T-helper 9 cell (primary cell): ENCODE results near the gene POMT1.
"Not testable (repeated sequence)": the region's sequence is repeated elsewhere in the genome, so short reads cannot be mapped to it uniquely, and the experiment has no call there.

Experiments
- DNase-seq: peaks from one replicate; pipeline ENCODE4 v3.0.0-alpha.2; 2020

Gene POMT1

DNA sequence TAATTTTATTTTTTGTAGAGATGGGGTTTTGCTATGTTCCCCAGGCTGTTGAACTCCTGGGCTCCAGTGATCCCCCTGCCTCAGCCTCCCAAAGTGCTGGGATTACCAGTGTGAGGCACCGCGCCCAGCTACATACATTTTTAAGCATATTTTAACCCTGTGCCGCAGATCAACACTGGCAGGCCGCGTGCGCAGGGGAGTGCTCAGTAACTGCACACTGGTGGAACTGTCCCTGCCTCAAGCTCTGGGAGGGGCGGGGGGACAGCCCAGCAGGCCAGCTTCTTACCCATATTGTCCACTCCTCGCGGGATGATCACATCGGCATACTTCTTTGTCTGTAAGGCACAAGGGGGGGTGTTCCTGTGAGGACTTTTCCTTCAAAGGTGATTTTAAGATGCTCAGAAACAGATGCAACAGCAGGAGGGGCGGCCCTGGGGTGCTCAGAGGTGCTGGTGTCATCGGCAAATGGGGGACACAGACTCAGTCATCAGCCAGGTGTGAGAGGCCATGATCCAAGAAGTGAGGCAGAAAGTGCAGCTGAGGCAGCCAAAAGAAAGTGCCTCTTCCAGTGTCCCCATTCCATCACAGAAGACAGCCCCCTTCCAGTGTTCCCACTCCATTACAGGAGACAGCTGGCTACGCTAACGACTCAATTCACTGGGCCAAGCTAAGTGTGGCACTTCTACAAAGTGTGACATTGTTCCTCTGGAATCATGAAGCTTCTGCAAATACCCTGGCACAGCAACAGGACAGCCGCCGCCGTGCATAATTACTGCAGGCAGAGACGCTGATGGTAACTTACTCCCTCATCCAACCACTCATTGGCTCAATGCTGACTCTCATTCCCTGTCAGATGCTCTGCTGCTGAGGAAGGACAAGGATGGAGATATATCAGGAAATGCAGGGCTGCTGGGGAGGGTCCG is 23.2 kb downstream of the POMT1 start:
- no peak for DNase-seq

DNA sequence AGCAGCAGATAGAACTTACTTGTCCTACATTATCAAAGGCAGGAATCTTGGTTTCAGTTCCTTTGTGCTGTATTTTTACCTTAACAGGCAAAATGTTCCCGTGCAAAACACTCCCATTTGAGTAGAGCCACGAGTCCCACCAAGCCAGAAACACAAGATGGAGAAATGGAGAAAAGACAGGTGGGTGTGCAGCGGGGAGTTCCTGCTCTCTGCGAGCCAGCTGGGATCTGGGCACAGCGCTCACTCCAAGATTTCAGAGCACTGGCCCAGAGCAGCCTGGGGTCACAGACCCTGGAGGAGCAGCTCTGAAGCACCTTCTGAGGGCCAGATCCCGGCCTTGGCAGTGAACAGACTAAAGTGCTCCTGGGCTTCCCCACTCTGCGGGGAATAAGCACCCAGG is 25.5 kb downstream of the POMT1 start:
- DNase-seq, result no peak

DNA sequence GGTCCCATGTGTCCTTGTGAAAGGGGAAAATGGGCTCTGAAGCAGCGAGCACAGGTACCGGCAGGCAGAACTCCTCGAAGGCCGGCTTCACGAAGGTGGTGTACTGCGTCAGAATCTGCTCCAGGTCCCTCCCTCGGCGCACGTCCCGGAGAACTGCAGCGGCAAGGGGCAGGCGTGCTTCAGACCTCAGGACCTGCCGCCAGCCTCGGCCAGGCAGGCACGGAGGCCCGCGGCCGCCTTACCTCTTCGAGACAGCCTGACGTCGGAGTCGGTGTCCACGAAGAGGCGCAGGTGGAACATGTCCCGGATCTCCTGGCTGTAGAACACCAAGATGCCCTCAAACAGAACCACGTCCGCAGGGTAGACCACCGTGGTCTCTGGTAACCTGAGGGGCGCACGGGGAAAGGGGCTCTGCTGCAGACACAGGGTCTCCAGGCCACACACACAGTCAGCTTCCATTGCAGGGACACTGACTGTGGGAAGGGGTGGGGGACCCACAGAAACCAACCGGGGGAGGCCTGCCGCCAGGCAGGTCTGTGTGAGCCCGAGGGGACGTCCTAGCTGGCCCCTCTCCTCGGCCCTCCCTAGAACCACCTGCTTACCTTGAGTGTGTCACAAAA is 26.3 kb downstream of the POMT1 start:
- no peak for DNase-seq

DNA sequence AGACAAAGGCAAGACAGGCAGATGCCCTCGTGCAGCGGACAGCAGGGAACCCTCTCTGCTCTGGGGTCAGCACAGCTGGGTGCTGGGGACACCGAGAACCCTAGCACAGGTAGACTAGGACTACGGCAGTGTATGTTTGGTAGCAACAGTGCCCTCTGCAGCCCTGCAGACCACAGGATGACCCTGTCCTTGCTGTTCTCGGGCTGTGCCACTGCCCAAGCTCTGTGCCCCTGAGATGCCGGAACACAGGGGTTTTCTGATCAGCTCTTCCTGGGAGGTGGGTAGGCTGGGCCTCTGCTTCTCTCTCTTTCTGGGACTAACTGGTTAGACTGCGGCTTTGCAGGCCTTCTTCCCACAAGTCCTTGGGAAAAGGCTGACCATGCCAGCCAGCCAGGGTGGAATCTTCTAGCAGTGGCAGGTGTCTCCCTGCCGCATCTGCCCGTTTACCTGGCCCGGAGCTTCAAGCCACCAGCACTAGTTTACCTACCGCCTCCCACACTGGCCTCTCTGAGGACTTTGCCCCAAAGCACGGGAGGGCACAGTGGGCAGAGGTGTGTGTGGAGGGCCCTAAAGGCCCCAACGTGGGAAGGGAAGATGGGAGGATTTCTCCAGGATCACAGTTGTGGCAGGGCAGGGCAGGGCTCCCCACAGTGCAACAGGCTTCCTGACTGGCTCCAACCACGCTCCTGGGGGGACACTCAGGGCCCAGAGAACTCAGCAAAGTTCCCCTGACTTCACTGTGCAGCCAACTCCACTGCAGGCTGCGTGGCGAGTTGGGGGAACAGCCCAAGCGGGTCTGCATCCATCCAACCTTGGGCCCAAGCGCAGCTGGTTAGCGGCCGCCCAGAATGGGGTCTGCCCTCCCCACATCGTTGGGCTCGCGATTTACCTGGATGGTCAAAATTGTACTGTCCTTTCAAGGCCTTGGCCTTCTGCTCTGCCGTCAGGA is 27.2 kb downstream of the POMT1 start:
- DNase-seq, result no peak

DNA sequence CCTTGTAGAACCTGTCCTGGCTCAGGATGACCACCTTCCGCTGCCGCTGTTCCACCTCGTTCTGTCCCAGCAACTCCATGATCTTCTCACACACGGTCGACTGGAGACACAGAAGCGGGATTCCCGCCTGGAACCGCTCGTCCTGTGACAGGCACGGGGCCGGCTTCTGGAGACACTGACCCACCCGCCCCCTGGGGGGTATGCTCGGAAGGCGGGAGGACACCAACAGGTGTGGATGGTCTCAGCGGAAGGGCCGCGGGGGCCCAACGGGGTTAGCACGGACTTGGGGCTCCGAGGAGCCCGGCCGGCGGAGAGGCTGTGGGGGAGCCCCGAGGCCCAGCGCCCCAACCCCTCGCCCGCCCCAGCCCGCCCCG is 27.8 kb downstream of the POMT1 start:
- DNase-seq, result no peak

DNA sequence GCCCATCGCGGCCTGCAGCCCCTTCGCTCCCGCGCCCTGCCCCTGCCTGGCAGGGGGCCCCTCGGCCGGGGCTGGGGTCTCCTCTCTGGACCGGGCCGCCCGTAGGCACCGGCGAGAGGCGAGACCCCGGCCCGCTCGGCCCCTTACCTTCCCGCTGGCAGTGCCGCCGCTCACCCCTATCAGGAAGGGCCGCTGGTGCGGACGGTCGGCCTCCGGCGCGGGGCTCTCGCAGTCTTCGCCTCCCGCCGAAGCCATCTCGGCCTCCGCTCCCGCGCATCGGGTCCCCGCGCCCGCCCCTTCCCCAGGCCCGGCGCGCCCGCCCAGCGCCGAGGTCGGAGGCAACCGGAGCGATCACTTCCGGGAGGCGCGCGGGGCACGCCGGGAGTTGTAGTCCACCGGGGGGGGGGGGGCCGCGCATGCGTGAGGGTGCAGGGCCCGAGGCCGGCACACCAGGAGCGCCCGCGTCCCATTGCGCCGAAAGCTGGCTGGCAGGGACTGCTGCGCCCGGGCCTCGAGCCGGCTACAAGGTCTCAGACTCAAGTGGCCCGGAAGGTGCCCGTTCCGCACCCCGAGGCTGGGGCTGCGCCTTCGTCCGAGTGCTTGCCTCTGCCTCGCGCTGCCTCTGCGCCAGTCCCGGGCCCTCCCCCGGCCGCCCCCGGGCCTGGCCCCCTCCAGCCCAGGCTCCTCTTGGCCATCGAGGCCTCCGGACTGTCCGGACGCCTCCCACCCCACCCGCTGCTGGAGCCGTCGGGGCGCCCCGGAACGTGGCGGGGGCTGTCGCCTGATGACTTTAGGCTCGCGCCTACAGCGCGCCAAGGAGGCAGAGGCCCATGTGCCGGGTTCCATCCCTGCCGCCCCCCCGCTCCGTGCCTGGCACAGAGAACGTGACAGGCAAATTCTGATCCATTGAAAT is 28.5 kb downstream of the POMT1 start, which contains the start of gene UCK1:
Gene UCK1 (minus strand): TSS at position 344 of the 913 bp plus-strand sequence. CDS start 89 bp downstream, at position 255.
- DNase-seq, result peak; percentile 70

DNA sequence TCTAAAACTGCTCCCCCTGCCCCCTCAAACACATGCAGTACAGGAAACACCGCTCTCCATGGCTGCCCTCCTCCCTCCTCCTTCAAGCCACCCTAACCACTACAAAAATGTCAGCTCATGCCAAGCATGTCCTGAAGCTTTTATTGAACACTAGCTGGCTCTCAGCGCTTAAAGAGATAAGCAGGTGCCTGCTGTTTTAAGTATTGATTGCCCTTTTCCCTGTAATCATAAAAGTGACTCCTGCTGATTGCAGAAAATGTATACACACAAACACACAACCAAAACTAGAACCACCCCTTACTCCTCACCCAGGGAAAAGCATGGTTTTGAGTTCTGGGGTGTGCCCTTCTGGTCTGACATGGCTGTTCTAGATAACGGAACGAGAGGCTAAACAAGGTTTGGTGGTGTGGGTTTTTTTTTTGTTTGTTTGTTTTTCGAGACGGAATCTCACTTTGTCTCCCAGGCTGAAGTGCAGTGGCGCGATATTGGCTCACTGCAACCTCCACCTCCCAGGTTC is 32.1 kb downstream of the POMT1 start:
- no peak for DNase-seq

DNA sequence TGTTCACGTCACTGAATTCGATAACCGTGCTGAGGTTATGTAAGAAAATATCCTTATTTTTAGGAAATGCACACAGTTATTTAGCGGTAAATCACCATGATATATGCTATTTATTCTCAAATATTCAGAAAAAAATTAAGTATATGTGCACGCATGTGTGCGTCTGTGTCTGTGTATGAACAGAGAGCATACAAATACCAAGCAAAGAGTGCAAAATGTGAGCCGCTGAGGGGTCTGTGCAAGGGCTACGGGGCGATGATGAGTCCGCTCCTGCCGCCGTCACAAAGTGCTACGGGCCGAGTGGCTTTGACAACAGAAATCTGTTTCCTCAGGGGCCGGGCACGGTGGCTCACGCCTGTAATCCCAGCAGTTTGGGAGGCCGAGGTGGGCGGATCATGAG is 35.2 kb downstream of the POMT1 start:
- no peak for DNase-seq

DNA sequence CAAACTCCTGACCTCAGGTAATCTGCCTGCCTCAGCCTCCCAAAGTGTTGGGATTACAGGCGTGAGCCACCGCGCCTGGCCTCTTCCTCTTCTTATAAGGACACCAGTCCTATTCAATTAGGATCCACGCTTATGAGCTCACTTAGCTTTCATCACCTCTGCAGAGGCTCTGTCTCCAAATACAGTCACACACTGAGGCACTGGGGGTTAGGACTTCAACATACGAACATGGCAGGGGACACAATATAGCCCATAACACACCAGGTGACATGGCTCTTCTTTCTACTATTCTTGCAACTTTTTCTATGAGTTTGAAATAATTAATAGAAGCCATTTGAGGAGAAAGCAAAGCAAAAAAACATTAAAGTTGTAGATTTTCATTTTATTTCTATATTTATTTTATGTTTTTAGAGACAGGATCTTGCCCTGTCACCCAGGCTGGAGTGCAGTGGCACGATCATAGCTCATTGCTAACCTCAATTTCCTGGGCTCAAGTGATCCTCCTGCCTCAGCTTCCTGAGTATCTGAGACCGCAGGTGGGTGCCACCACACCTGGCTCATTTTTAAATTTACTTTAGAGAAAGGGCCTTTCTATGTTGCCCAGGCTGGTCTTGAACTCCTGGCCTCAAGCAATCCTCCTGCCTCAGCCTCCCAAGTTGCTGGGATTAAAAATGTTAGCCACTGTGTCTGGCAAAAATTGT is 36.7 kb downstream of the POMT1 start:
- no peak for DNase-seq

DNA sequence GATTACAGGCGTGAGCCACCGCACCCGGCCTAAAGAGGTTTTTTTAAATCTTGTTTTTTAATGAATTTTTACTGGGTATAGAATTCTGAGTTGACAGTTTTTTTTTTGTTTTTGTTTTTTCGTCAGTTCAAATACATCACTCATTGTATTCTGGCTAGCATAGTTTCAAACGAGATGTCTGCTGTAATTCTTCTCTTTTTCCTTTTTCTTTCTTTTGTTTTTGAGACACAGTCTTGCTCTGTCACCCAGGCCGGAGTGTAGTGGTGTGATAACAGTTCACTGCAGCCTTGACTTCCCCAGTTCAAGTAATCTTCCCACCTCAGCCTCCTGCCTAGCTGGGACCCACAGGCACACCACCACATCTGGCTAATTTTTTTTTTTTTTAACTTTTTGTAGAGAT is 40.4 kb downstream of the POMT1 start:
- DNase-seq, result no peak

DNA sequence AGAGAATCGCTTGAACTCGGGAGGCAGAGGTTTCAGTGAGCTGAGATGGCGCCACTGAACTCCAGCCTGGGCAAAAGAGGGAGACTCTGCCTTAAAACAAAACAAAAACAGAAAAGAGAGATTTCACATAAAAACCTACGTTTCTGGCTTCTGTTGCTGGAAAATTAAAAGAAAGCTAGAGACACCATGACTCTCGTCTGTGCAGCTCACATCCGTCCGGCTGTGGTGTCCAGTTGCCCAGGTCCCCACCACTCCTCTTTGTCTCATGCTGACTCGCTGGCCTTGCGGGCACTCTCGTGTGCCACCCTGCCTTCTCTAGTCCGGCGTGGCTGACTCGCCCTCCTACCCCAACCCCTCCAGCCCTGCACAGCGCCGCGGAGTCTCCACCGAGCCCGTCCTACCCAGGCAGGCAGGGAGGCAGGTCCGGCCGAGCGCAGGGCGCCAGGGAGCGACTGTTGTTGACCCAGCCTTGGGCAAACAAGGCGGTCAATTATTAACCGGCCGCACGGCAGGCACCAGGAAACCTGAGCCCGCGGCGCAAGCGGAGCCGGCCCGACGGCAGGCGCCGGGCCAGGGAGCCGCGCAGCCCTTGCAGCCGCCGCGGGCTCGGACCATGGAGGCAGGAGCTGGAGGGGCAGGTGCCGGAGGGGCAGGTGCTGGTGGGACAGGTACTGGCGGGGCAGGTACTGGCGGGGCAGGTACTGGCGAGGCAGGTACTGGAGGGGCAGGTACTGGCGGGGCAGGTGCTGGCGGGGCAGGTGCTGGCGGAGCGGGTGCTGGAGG is 42.5 kb downstream of the POMT1 start, which contains the start of gene PRRT1B:
Gene PRRT1B (plus strand): TSS at position 521 of the 783 bp plus-strand sequence. CDS start 93 bp downstream, at position 614.
- DNase-seq, result no peak

DNA sequence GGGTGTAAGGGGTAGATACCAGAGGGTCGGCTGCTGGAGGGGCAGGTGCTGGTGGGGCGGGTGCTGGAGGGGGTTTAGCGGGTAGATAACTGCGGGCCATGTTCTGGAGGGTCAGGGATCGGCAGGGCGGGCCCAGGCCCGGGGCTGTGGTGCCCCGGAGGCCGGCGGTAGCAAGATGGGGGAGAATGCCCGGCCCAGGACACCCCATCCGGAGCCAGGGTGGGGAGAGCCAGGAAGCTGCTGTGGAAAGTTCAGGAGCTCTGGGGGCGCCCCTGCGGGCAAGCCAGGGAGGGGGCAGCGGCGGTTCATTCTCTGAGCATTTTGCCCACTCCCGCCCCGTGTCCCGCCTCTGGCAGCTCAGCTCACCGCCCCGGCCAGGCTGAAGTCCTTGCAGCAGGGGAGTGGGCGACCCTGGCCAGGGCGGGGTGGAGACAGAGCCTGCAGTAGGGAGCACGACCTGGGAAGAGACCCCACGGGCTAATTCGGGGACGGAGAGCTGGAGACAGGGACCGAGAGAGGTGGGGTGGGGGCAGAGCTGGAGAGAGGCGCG is 43.1 kb downstream of the POMT1 start:
- DNase-seq, result no peak

DNA sequence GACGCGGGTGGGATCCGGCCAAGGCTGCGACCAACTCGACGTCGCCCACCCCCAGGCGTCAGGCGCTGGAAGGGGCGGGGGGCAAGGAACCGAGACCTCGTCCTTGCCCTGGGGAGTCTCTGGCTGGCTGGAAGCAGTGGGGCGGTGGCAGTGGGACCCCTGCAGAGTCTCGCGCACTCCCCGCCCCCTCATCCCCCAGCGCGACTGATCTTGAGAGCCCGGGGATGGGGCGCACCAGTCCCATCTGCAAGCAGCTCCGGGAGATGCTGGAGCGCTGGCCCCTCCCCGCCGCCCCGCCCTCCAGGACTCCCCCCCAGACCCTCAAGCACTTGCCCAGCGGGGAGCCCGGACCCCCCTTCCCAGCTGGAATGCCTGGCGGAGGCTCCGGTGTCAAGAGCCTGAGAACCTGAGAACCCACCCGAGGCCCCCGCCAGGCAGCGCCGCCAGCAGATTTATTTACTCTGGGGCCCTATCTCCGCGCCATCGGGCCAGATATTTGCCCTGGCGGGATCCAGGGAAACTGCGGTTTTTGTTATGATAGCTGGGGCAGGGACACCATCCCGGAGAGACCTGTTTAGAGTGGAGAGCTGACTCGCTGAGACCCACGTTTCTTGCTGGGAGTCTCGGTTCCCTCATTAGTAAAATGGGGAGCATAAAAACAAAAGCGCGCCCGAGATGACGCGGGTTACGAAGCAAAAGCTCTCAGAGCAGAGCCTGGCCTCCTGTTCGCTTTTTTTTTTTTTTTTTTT is 43.8 kb downstream of the POMT1 start:
- no peak for DNase-seq

DNA sequence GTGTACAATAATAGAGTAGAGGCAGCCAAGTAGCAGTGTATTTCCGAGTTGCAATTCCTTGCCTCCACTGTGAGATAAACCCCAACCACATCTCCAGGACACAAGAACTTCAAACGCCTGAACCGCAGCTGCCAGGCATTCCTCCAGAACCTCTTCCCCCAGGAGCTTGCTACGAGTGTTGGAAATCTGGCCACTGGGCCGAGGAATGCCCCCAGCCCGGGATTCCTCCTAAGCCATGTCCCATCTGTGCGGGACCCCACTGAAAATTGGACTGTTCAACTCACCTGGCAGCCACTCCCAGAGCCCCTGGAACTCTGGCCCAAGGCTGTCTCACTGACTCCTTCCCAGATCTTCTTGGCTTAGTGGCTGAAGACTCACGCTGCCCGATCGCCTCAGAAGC is 46.5 kb downstream of the POMT1 start:
- not testable (repeated sequence) for DNase-seq

DNA sequence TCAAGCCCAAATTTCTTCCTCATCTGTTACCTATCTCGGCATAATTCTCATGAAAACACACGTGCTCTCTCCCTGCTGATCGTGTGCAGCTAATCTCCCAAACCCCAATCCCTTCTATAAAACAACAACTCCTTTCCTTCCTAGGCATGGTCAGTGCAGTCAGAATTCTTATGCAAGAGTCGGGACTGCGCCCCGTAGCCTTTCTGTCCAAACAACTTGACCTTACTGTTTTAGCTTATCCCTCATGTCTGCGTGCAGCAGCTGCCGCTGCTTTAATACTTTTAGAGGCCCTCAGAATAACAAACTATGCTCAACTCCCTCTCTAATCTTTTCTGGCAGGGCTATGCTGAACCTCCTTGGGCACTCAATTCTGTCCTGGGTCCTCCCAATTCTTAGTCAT is 47.7 kb downstream of the POMT1 start:
- not testable (repeated sequence) for DNase-seq

DNA sequence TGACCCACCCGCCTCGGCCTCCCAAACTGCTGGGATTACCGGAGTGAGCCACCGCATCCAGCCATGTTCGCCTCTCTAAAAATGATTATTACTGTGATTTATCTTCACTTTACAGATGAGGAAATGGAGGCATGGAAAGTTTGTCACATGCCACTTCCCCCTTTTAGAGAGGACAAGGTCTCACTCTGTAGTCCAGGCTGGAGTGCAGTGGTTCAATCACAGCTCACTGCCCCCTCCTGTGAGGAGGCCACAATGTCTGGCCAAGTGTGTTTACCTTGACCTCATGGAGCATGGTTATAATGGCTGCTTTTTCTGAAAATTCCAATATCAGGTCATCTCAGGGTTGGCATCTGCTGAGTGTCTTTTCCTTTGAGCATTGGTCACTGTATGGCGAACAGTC is 49.3 kb downstream of the POMT1 start:
- no peak for DNase-seq

DNA sequence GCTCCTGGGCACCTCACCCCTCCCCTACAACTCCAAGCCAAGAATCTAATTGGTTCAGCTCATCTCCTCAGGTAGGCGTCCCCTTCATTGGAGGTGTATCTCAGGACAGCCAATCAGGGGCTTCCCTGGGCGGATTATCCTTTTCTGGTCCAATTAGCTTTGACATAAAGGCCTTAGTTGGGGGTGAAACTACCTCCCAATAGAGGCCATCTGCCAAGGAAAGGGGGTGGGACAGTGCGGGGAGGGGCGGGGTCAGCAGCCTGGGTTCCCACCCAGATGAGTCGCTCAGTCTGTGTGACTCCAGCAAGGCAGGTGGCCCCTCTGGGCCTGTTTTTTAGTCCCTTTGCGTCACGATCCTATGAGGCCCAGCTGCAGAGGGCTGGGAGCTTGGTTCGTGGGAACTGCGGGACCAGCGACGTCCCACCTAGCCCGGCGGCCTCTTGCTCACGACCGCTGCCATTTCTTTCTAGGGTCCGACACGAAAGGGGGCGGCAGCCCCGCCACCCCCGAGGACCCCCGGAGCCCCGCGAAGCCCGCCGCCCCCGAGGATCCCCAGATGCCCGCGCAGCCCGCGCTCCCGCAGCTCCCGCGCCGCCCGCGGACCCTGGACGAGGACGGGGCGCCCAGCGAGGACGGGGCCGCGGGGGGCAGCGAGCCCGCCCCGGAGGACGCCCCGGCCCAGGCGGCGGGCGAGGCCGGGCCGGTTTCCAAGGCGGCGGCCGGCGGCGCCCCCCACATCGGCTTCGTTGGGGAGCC is 51.5 kb downstream of the POMT1 start:
- no peak for DNase-seq

DNA sequence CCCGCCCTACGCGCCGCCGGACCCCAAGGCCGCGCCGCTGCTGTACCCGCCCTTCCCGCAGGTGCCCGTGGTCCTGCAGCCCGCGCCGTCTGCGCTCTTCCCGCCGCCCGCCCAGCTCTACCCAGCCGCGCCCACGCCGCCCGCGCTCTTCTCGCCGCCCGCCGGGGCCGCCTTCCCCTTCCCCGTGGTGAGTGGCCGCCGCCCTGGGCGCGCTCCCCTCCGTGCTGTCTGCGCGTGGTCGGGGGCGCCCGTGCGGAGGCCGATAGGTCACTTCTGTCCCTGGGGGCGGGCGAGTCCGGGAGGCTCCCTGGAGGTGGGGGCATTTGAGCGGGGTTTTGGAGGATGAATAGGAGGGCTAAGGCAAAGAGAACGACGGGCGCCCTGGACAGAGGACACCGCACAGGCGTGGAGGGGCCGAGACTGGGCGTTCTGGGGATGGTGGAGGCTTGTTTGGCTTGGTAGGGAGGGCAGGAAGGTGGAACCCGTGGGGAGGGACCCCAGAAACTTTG is 52.2 kb downstream of the POMT1 start:
- no peak for DNase-seq
